GM19455 (cell line): Measurements from ENCODE around the gene ZNF200.

Experiments used
- ATAC-seq: cut with Tn5 transposase; IDR thresholded peaks from one replicate; pipeline ENCODE4 v1.9.1; 2021; ENCODE audit not compliant: unreplicated experiment

ZNF200 gene

DNA sequence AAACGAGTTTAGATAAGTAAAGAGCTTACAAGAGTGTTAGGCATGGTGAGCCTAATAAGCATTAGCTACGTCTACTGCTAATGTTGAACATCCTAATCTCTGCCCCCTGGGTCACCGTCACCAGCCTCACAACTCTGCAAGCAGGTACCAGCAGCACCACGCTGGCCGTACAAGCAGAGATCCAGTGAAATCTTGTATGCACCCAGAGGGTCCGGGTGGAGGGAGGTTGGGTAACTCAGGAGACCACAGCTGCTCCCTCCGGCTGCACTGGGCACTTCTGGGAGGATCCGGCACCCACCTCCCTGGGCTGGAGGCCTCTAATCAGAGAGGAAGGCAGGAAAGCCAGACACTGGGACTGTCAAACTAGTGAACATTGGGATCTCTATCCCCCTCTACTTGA is 55.3 kb downstream of the ZNF200 start:
- ATAC-seq: no peak

DNA sequence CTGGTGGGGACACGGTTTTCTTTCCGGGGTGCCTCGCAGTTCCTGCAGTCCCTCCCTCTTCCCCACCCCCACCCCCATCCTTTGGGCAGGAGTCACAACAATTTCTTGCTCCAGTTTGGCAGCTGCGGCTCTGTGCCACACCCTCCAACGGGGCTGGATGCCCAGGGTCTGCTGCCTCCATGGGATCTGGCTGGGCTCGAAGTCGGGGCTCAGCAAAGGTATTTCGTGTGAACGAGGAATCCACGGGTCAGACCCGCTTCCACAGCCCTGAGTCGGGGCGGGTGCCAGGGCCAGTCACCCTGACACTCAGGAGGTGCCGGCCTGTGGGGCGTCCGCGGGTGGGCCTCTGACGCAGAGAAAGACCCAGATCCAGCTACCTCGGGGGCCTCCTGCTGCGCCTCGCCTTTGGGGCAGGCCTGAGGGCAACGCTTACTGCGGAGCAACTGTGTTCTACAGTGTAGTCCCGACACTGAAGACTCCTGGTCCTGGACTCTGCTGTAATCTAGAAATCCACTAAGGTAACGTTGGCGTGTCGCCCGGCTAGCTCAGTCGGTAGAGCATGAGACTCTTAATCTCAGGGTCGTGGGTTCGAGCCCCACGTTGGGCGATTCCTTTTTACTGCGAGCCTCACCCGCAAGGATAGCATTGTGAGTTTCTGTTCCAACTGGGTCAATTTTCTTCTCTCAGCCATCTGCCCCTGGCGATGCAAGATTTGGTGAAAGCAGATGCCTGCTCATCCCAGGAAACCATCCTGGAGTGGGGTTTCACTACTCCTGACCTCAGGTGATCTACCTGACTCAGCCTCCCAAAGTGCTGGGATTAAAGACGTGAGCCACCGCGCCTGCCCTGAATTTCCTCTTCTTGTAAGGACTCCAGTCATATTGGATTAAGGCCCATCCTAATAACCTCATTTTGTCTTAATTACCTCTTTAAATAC is 59.5 kb downstream of the ZNF200 start:
- no peak for ATAC-seq

DNA sequence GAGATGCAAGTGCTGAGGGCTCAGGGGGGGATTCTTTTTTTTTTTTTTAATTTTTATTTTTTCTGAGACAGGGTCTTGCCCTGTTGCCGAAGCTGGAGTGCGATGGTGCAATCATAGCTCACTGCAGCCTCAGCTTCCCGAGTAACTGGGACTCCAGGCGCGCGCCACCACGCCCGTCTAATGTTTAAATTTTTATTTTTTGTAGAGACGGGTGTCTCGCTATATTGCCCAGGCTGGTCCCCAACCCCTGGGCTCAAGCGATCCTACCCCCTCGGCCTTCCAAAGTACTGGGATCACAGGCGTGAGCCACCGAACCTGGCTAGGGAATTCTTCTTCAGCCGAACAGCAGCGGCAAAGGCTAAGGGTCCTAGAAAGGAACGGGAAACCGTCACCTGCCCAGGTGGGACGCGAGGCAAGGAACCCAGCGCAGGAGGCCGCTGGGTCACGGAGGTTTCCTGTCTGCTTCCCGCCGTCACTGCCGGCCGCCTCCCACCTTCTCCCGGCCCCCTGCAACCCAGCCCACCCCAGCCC is 60.3 kb downstream of the ZNF200 start:
- no peak for ATAC-seq

DNA sequence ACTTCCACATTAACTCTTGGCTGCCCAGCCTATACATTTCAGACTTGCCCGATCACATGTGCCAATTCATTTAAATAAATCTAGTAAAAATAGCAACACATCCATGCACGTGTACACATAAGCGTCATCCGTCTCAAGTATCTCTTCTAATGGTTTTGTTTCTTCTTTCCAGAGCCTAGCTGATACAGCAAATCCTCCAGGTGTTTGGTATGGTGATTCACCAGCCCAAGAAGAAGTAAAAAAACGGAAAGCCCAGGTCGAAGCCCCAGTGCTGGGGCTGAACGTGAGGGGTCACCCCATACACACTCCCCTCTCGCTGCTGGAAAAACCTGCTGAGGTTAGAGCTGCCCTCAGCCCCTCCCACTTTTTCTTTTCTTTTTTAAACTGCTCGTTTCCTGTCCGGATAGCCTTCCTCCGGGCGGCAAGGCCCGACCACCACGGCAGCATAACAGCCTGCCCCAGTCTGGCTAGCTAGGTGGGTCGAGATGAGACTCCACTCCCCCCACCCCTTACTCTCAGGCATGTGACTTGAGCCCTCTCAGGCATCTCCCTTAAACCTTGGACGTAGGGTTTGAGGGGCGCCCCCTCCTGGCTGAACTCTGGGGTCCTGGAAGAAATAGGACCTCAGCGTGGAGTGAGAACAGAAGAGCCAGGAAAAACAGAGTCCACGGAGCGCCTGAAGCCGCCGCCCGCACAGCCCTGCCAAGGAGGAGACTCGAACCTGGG is 60.9 kb downstream of the ZNF200 start:
- ATAC-seq: no peak
